ENCODE results near the gene LYSMD1.

The LYSMD1 gene

GRCh38 chr1:151175863-151176262, 10.2 kb upstream of the LYSMD1 start, which contains the start of gene TMOD4:
TSS of gene TMOD4 (minus strand) at chr1:151175981. CDS start at chr1:151174875, 1,106 bp downstream.
- H3K27me3 ChIP-seq (ENCODE audit: control insufficient read depth in 1 of 2, insufficient read depth in 2 of 2, low read length in 2 of 2) = no peaks in the 10 kb centered on the region
- no peak within 1 kb of the TSS for H3K9ac ChIP-seq (ENCODE audit: low read depth in 1 of 2, low read length in 2 of 2)
- H3K9me3 ChIP-seq (ENCODE audit: control insufficient read depth in 1 of 2, low read length in 2 of 2) = no peaks in the 10 kb centered on the region
- no peak within 1 kb of the TSS for H3K27ac ChIP-seq (ENCODE audit: low read depth, low read length)
- peaks cover 21 to 80% of the 10 kb centered on the region in 2 donors for H3K36me3 ChIP-seq (ENCODE audit: control insufficient read depth in 1 of 2, insufficient read depth in 2 of 2, low read length in 2 of 2)
- H3K4me3 ChIP-seq (ENCODE audit: low read depth in 1 of 2, low read length in 2 of 2) = no peak within 1 kb of the TSS
- no peaks in the 10 kb centered on the region for H3K4me1 ChIP-seq (ENCODE audit: control insufficient read depth in 1 of 2, insufficient read depth in 2 of 2, low read length in 2 of 2)

GRCh38 chr1:151175041-151175741, 9.5 kb upstream of the LYSMD1 start:
- Histone ChIP-seq H3K36me3 (ENCODE audit: control insufficient read depth in 1 of 2, insufficient read depth in 2 of 2, low read length in 2 of 2) (peaks cover 21 to 80% of the 10 kb centered on the region in 2 donors), H3K4me3 (ENCODE audit: low read depth in 1 of 2, low read length in 2 of 2) (no peak overlapping the region), H3K27ac (ENCODE audit: low read depth, low read length) (no peak overlapping the region), H3K27me3 (ENCODE audit: control insufficient read depth in 1 of 2, insufficient read depth in 2 of 2, low read length in 2 of 2) (no peaks in the 10 kb centered on the region), H3K9me3 (ENCODE audit: control insufficient read depth in 1 of 2, low read length in 2 of 2) (no peaks in the 10 kb centered on the region), H3K4me1 (ENCODE audit: control insufficient read depth in 1 of 2, insufficient read depth in 2 of 2, low read length in 2 of 2) (no peaks in the 10 kb centered on the region), H3K9ac (ENCODE audit: low read depth in 1 of 2, low read length in 2 of 2) (no peak overlapping the region)

GRCh38 chr1:151171190-151171589, 5.5 kb upstream of the LYSMD1 start:
- Histone ChIP-seq H3K9me3 (ENCODE audit: control insufficient read depth in 1 of 2, low read length in 2 of 2) (no peaks in the 10 kb centered on the region), H3K27ac (ENCODE audit: low read depth, low read length) (no peak overlapping the region), H3K9ac (ENCODE audit: low read depth in 1 of 2, low read length in 2 of 2) (no peak overlapping the region), H3K4me1 (ENCODE audit: control insufficient read depth in 1 of 2, insufficient read depth in 2 of 2, low read length in 2 of 2) (peaks cover 8 to 9% of the 10 kb centered on the region in 2 donors), H3K4me3 (ENCODE audit: low read depth in 1 of 2, low read length in 2 of 2) (no peak overlapping the region), H3K27me3 (ENCODE audit: control insufficient read depth in 1 of 2, insufficient read depth in 2 of 2, low read length in 2 of 2) (no peaks in the 10 kb centered on the region), H3K36me3 (ENCODE audit: control insufficient read depth in 1 of 2, insufficient read depth in 2 of 2, low read length in 2 of 2) (peaks cover 17 to 63% of the 10 kb centered on the region in 2 donors)

GRCh38 chr1:151167116-151167515, 1.4 kb upstream of the LYSMD1 start:
- peaks cover 3 to 35% of the 10 kb centered on the region in 2 donors for H3K36me3 ChIP-seq (ENCODE audit: control insufficient read depth in 1 of 2, insufficient read depth in 2 of 2, low read length in 2 of 2)
- peak overlapping the region; percentile 97 to 98 for H3K4me3 ChIP-seq (ENCODE audit: low read depth in 1 of 2, low read length in 2 of 2)
- no peaks in the 10 kb centered on the region for H3K27me3 ChIP-seq (ENCODE audit: control insufficient read depth in 1 of 2, insufficient read depth in 2 of 2, low read length in 2 of 2)
- H3K9me3 ChIP-seq (ENCODE audit: control insufficient read depth in 1 of 2, low read length in 2 of 2) = no peaks in the 10 kb centered on the region
- H3K4me1 ChIP-seq (ENCODE audit: control insufficient read depth in 1 of 2, insufficient read depth in 2 of 2, low read length in 2 of 2) = peaks cover 22 to 23% of the 10 kb centered on the region in 2 donors
- H3K9ac ChIP-seq (ENCODE audit: low read depth in 1 of 2, low read length in 2 of 2) = peak overlapping the region in 1 of 2 donors; percentile 81
- no peak overlapping the region for H3K27ac ChIP-seq (ENCODE audit: low read depth, low read length)

GRCh38 chr1:151166505-151166956, 829 bp upstream of the LYSMD1 start:
- H3K4me3 ChIP-seq (ENCODE audit: low read depth in 1 of 2, low read length in 2 of 2) = peak overlapping the region; percentile 97 to 98
- H3K9ac ChIP-seq (ENCODE audit: low read depth in 1 of 2, low read length in 2 of 2) = peak overlapping the region; percentile 81 to 88
- H3K27me3 ChIP-seq (ENCODE audit: control insufficient read depth in 1 of 2, insufficient read depth in 2 of 2, low read length in 2 of 2) = no peaks in the 10 kb centered on the region
- no peak overlapping the region for H3K27ac ChIP-seq (ENCODE audit: low read depth, low read length)
- peaks cover 22 to 23% of the 10 kb centered on the region in 2 donors for H3K4me1 ChIP-seq (ENCODE audit: control insufficient read depth in 1 of 2, insufficient read depth in 2 of 2, low read length in 2 of 2)
- peaks cover 3 to 38% of the 10 kb centered on the region in 2 donors for H3K36me3 ChIP-seq (ENCODE audit: control insufficient read depth in 1 of 2, insufficient read depth in 2 of 2, low read length in 2 of 2)
- no peaks in the 10 kb centered on the region for H3K9me3 ChIP-seq (ENCODE audit: control insufficient read depth in 1 of 2, low read length in 2 of 2)

- H3K27ac ChIP-seq (ENCODE audit: low read depth, low read length) = peak overlapping the region; percentile 77
- no peaks in the 10 kb centered on the region for H3K9me3 ChIP-seq (ENCODE audit: control insufficient read depth in 1 of 2, low read length in 2 of 2)
- H3K9ac ChIP-seq (ENCODE audit: low read depth in 1 of 2, low read length in 2 of 2) = peak overlapping the region; percentile 81 to 90
- peak overlapping the region; percentile 97 to 98 for H3K4me3 ChIP-seq (ENCODE audit: low read depth in 1 of 2, low read length in 2 of 2)
- no peaks in the 10 kb centered on the region for H3K27me3 ChIP-seq (ENCODE audit: control insufficient read depth in 1 of 2, insufficient read depth in 2 of 2, low read length in 2 of 2)
- H3K4me1 ChIP-seq (ENCODE audit: control insufficient read depth in 1 of 2, insufficient read depth in 2 of 2, low read length in 2 of 2) = peaks cover 22 to 23% of the 10 kb centered on the region in 2 donors
- H3K36me3 ChIP-seq (ENCODE audit: control insufficient read depth in 1 of 2, insufficient read depth in 2 of 2, low read length in 2 of 2) = peaks cover 9 to 35% of the 10 kb centered on the region in 2 donors
Observed at GRCh38 chr1:151165281-151165737, 393 bp downstream of the LYSMD1 start.

- no peaks in the 10 kb centered on the region for H3K27me3 ChIP-seq (ENCODE audit: control insufficient read depth in 1 of 2, insufficient read depth in 2 of 2, low read length in 2 of 2)
- peak overlapping the region; percentile 97 to 98 for H3K4me3 ChIP-seq (ENCODE audit: low read depth in 1 of 2, low read length in 2 of 2)
- peak overlapping the region; percentile 81 to 90 for H3K9ac ChIP-seq (ENCODE audit: low read depth in 1 of 2, low read length in 2 of 2)
- no peaks in the 10 kb centered on the region for H3K9me3 ChIP-seq (ENCODE audit: control insufficient read depth in 1 of 2, low read length in 2 of 2)
- peaks cover 22 to 23% of the 10 kb centered on the region in 2 donors for H3K4me1 ChIP-seq (ENCODE audit: control insufficient read depth in 1 of 2, insufficient read depth in 2 of 2, low read length in 2 of 2)
- H3K27ac ChIP-seq (ENCODE audit: low read depth, low read length) = peak overlapping the region; percentile 77
- H3K36me3 ChIP-seq (ENCODE audit: control insufficient read depth in 1 of 2, insufficient read depth in 2 of 2, low read length in 2 of 2) = peaks cover 11 to 31% of the 10 kb centered on the region in 2 donors
Observed at GRCh38 chr1:151164732-151165280, 896 bp downstream of the LYSMD1 start.

GRCh38 chr1:151159373-151159772, 6.3 kb downstream of the LYSMD1 start:
- Histone ChIP-seq H3K36me3 (ENCODE audit: control insufficient read depth in 1 of 2, insufficient read depth in 2 of 2, low read length in 2 of 2) (peaks cover 16 to 30% of the 10 kb centered on the region in 2 donors), H3K27me3 (ENCODE audit: control insufficient read depth in 1 of 2, insufficient read depth in 2 of 2, low read length in 2 of 2) (no peaks in the 10 kb centered on the region), H3K9ac (ENCODE audit: low read depth in 1 of 2, low read length in 2 of 2) (no peak overlapping the region), H3K4me1 (ENCODE audit: control insufficient read depth in 1 of 2, insufficient read depth in 2 of 2, low read length in 2 of 2) (peaks cover 7 to 8% of the 10 kb centered on the region in 2 donors), H3K9me3 (ENCODE audit: control insufficient read depth in 1 of 2, low read length in 2 of 2) (no peaks in the 10 kb centered on the region), H3K27ac (ENCODE audit: low read depth, low read length) (no peak overlapping the region), H3K4me3 (ENCODE audit: low read depth in 1 of 2, low read length in 2 of 2) (no peak overlapping the region)

GRCh38 chr1:151158751-151159251, 6.9 kb downstream of the LYSMD1 start:
- Histone ChIP-seq H3K27me3 (ENCODE audit: control insufficient read depth in 1 of 2, insufficient read depth in 2 of 2, low read length in 2 of 2) (no peaks in the 10 kb centered on the region), H3K4me1 (ENCODE audit: control insufficient read depth in 1 of 2, insufficient read depth in 2 of 2, low read length in 2 of 2) (peaks cover 3 to 7% of the 10 kb centered on the region in 2 donors), H3K36me3 (ENCODE audit: control insufficient read depth in 1 of 2, insufficient read depth in 2 of 2, low read length in 2 of 2) (peaks cover 16 to 30% of the 10 kb centered on the region in 2 donors), H3K9ac (ENCODE audit: low read depth in 1 of 2, low read length in 2 of 2) (no peak overlapping the region), H3K27ac (ENCODE audit: low read depth, low read length) (no peak overlapping the region), H3K9me3 (ENCODE audit: control insufficient read depth in 1 of 2, low read length in 2 of 2) (no peaks in the 10 kb centered on the region), H3K4me3 (ENCODE audit: low read depth in 1 of 2, low read length in 2 of 2) (no peak overlapping the region)

- no peak overlapping the region for H3K4me3 ChIP-seq (ENCODE audit: low read depth in 1 of 2, low read length in 2 of 2)
- no peak overlapping the region for H3K27ac ChIP-seq (ENCODE audit: low read depth, low read length)
- H3K36me3 ChIP-seq (ENCODE audit: control insufficient read depth in 1 of 2, insufficient read depth in 2 of 2, low read length in 2 of 2) = peaks cover 16 to 30% of the 10 kb centered on the region in 2 donors
- H3K4me1 ChIP-seq (ENCODE audit: control insufficient read depth in 1 of 2, insufficient read depth in 2 of 2, low read length in 2 of 2) = peaks cover 3 to 7% of the 10 kb centered on the region in 2 donors
- H3K9ac ChIP-seq (ENCODE audit: low read depth in 1 of 2, low read length in 2 of 2) = no peak overlapping the region
- no peaks in the 10 kb centered on the region for H3K9me3 ChIP-seq (ENCODE audit: control insufficient read depth in 1 of 2, low read length in 2 of 2)
- no peaks in the 10 kb centered on the region for H3K27me3 ChIP-seq (ENCODE audit: control insufficient read depth in 1 of 2, insufficient read depth in 2 of 2, low read length in 2 of 2)
Observed at GRCh38 chr1:151158326-151158725, 7.4 kb downstream of the LYSMD1 start.
